ENCODE results near the gene GUCY1A2. TPM values are rescaled to one million over a fixed set of nuclear protein-coding genes. Genes with fewer than 3 reads are reported as not detected.

Gene GUCY1A2
- total RNA-seq, 1 donor, result 0.43 TPM

GRCh38 chr11:107042748-107043147 is 24.5 kb upstream of the GUCY1A2 start:
- no peak overlapping the region for H3K4me3 ChIP-seq (ENCODE audit: low read depth, low read length)
- TF ChIP-seq CTCF (IDR thresholded peaks at IDR 0.05; ENCODE audit: insufficient read depth, low read depth, low read length), result no peak
- DNase-seq (ENCODE audit: low read depth), result peak; percentile 1

DNA sequence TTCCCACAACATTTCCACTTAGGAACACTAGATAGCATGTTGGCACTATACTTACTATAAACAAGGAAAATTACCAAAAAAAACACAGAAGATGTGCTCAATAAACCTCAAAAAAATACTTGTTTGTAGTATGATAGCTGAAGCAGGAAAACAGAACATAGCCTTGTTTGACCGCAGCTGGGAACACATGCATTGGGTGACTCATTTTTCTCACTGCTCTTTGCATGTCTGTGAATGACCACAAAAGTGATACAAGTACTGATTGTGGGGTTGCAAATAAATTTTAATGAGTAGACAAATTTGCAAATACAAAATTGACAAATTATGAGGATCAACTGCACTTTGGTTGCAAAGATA is 22.8 kb upstream of the GUCY1A2 start:
- TF ChIP-seq CTCF (IDR thresholded peaks at IDR 0.05; ENCODE audit: insufficient read depth, low read depth, low read length), result no peak
- peak; percentile 81 for DNase-seq (ENCODE audit: low read depth)
- no peak overlapping the region for H3K4me3 ChIP-seq (ENCODE audit: low read depth, low read length)

DNA sequence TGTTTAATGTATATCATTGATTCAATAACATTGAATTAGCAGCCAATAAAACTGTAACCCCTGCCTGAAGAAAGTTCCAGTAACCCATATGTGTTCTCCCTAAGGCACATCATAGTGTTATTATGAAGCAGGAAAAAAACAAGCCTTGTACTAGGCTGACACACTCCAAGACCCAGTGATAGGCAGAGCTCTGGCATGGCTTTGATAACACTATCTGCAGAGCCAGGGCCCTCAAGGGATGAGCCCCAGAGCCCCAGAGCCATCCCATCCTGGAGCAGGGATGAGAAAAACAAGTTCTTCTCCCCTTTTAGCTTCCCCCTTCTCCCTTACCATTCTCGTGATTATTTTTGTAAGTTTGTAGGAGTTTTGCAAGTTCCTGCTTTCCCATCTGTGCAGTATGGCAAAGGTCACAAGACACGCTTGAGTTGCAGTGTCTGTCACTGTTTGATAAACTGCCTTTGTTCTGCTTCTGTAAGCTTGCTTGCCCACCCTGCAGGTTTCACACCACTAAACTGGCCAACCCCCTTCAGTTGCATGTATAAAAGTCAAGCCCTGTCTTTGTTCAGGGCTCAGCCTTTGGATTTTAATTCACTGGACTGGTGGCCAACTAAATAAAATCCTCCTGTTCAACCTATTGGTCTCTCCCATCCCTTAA is 22.3 kb upstream of the GUCY1A2 start:
- H3K4me3 ChIP-seq (ENCODE audit: low read depth, low read length), result no peak overlapping the region
- peak; percentile 35 for DNase-seq (ENCODE audit: low read depth)
- no peak for TF ChIP-seq CTCF (IDR thresholded peaks at IDR 0.05; ENCODE audit: insufficient read depth, low read depth, low read length)

DNA sequence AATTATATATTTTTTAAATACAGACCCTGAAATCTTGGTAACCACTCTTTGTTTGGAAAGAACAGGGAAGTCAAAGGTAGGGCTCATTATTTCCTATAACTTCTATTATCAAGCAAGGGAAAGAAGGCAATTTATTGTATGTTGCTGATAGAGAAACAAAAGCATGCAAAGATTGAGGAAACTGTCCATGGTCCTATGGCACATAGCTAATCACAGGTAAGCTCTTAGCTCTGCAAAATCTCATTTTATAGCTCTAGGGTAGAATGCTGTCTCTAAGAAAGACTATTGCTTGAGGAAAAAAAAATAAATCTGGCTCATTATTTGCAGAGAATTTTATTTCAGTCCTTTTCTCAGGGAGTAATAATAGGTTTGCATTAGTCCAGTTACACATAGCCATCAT is 7.4 kb upstream of the GUCY1A2 start:
- DNase-seq (ENCODE audit: low read depth), result no peak
- no peak for TF ChIP-seq CTCF (IDR thresholded peaks at IDR 0.05; ENCODE audit: insufficient read depth, low read depth, low read length)
- H3K4me3 ChIP-seq (ENCODE audit: low read depth, low read length), result no peak overlapping the region

- DNase-seq (ENCODE audit: low read depth), result no peak
- no peak overlapping the region for H3K4me3 ChIP-seq (ENCODE audit: low read depth, low read length)
- TF ChIP-seq CTCF (IDR thresholded peaks at IDR 0.05; ENCODE audit: insufficient read depth, low read depth, low read length), result no peak
These were observed 2.3 kb upstream of the GUCY1A2 start for GRCh38 chr11:107020594-107020993.

DNA sequence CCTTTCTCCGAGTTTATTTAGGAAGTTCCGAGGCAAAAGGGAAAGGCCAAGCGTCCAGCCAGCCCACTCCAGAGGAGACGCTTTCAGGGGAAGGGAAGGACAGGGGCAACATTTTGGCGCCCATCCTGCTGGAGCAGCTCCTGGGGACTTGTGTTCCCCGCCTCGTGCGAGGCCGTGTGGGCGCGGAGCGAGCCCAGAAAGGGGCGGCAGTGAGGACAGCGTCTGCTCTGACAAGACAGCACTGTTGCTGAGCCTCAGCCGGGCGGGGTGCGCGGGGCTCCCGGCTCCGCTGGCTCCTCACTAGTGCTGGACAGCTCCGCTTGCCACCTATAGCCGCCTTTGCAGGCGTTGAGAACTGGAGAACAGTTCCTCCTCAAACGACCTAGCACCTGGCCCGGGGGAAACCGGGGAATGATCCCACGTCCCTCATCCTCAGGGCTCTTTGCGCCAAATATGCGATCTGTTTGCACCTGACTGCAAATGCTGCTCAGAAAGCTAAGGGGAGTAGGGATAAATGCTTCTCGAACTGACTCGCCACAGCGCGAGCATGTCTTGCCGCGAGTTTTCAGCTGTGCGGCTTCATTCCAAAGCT is 722 bp upstream of the GUCY1A2 start:
- TF ChIP-seq CTCF (IDR thresholded peaks at IDR 0.05; ENCODE audit: insufficient read depth, low read depth, low read length), result no peak
- peak overlapping the region; percentile 40 for H3K4me3 ChIP-seq (ENCODE audit: low read depth, low read length)
- peak; percentile 73 for DNase-seq (ENCODE audit: low read depth)
